Activated CD4-positive, alpha-beta T cell treated with anti-CD3 and anti-CD28 coated beads for 36 hours (primary cell): ENCODE data around the gene SDR9C7. TPM values are rescaled to one million over a fixed set of nuclear protein-coding genes. Genes with fewer than 3 reads are reported as not detected.
"Not testable (repeated sequence)": the region's sequence is repeated elsewhere in the genome, so short reads cannot be mapped to it uniquely, and the experiment has no call there.

Experiments used
- ATAC-seq: fragments of 200-7000 bp; cut with Tn5 transposase; one replicate; pipeline ENCODE4 v1.10.0; 2021; ENCODE audit warnings: mild to moderate bottlenecking, moderate library complexity
- CTCF ChIA-PET: fragments of 350-600 bp; sonication (Branson Sonifier 250); formaldehyde crosslinking; loops from one replicate; lab custom pipeline; 2021; ENCODE audit warnings: antibody characterized with exemption; lab: Charles Lee
- POLR2A ChIA-PET: fragments of 350-600 bp; sonication (Branson Sonifier 250); formaldehyde crosslinking; loops from one replicate; lab custom pipeline; 2021; ENCODE audit warnings: antibody characterized with exemption, inconsistent platforms; lab: Charles Lee
- DNase-seq: peaks from one replicate; pipeline ENCODE4 v3.0.0-alpha.2; 2020
- H3K27ac Mint-ChIP-seq: one replicate; pipeline ENCODE4 v1.8.0; 2021; ENCODE audit warnings: mixed read lengths
- H3K27me3 Mint-ChIP-seq: one replicate; pipeline ENCODE4 v1.8.0; 2021; ENCODE audit warnings: mixed read lengths
- H3K36me3 Mint-ChIP-seq: one replicate; pipeline ENCODE4 v1.8.0; 2021; ENCODE audit warnings: low read depth, mixed read lengths
- H3K4me1 Mint-ChIP-seq: one replicate; pipeline ENCODE4 v1.8.0; 2021; ENCODE audit warnings: mixed read lengths
- H3K4me3 Mint-ChIP-seq: one replicate; pipeline ENCODE4 v1.8.0; 2021; ENCODE audit warnings: mild to moderate bottlenecking, moderate library complexity, mixed read lengths
- H3K9me3 Mint-ChIP-seq: one replicate; pipeline ENCODE4 v1.8.0; 2021; ENCODE audit warnings: low read depth, mixed read lengths
- intact Hi-C, 2 experiments: fragments of 100-400 bp; cut with DNase I in 1 of 2; cut with micrococcal nuclease in 1 of 2; formaldehyde crosslinking; loops; one replicate each; pipeline versions ENCODE4 v1.14.2 to v1.15.1; 2022 to 2024; cut with DNase I, micrococcal nuclease
- total RNA-seq, 2 experiments: library from RNA; stranded (reverse); gene quantifications; one replicate each; pipeline ENCODE4 v1.2.3, GENCODE V29; 2021

Gene SDR9C7
- total RNA-seq, 2 experiments from 2014 or later = not detected

GRCh38 chr12:56930241-56930640, 4.0 kb downstream of the SDR9C7 start:
- no peak for ATAC-seq
- peaks cover 2% of the 10 kb centered on the region for H3K27me3 Mint-ChIP-seq
- no peaks in the 10 kb centered on the region for H3K36me3 Mint-ChIP-seq
- intact Hi-C loops = no loop called here
- H3K27ac Mint-ChIP-seq = no peak overlapping the region
- no peak overlapping the region for H3K4me3 Mint-ChIP-seq
- no peaks in the 10 kb centered on the region for H3K9me3 Mint-ChIP-seq
- ChIA-PET POLR2A (no interaction called here), CTCF (no interaction called here)
- peaks cover 6% of the 10 kb centered on the region for H3K4me1 Mint-ChIP-seq
- DNase-seq = no peak

DNA sequence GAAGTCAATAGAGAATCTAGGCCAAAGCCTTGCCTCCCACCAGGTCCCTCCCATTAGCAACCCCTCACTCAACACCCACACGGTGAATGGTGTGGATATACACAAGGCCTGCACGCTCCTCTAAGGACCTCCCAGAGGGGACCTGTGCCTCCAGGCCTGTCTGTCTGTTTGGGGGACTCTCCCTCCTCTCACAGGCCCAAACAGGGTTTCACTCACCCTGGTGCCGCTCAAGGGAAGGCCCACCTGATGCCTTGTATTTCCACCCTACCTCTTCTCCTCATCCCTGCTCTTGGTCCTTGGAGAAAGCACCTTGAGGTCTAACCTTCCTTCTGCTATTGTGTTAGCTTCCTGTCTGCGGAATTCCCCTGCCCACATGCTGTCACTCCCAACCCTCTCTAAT, 4.4 kb downstream of the SDR9C7 start:
- no peak overlapping the region for H3K4me3 Mint-ChIP-seq
- ChIA-PET POLR2A (no interaction called here), CTCF (interaction anchor here (0.8 to 1.2 kb wide), 2 partner anchors 59 to 72 kb away, joined by 3 to 4 read pairs; no protein-coding TSS in a partner anchor)
- intact Hi-C loops = no loop called here
- peaks cover 6% of the 10 kb centered on the region for H3K4me1 Mint-ChIP-seq
- H3K36me3 Mint-ChIP-seq = no peaks in the 10 kb centered on the region
- H3K27ac Mint-ChIP-seq = no peak overlapping the region
- peaks cover 2% of the 10 kb centered on the region for H3K27me3 Mint-ChIP-seq
- ATAC-seq (no peak), DNase-seq (no peak)
- H3K9me3 Mint-ChIP-seq = no peaks in the 10 kb centered on the region

GRCh38 chr12:56928262-56928661, 5.9 kb downstream of the SDR9C7 start:
- POLR2A ChIA-PET = no interaction called here

GRCh38 chr12:56927281-56927680, 6.9 kb downstream of the SDR9C7 start:
- intact Hi-C loops = no loop called here
- no peaks in the 10 kb centered on the region for H3K36me3 Mint-ChIP-seq
- no peak for DNase-seq
- no peak for ATAC-seq
- no peak overlapping the region for H3K27ac Mint-ChIP-seq
- ChIA-PET CTCF (interaction anchor here (1.0 kb wide), 1 partner anchor 10 kb away, joined by 3 read pairs; no protein-coding TSS in a partner anchor), POLR2A (no interaction called here)
- no peak overlapping the region for H3K4me3 Mint-ChIP-seq
- peaks cover 2% of the 10 kb centered on the region for H3K27me3 Mint-ChIP-seq
- peaks cover 6% of the 10 kb centered on the region for H3K4me1 Mint-ChIP-seq
- H3K9me3 Mint-ChIP-seq = no peaks in the 10 kb centered on the region

More at GRCh38 chr12:56928262-56928661, 5.9 kb downstream of the SDR9C7 start:
- DNase-seq = no peak
- CTCF ChIA-PET = interaction anchor here (0.9 to 1.2 kb wide), 2 partner anchors 60 to 134 kb away, joined by 3 to 4 read pairs; no protein-coding TSS in a partner anchor
- H3K4me3 Mint-ChIP-seq = no peak overlapping the region
- H3K36me3 Mint-ChIP-seq = no peaks in the 10 kb centered on the region
- intact Hi-C loops = no loop called here
- no peak for ATAC-seq
- no peaks in the 10 kb centered on the region for H3K9me3 Mint-ChIP-seq
- peaks cover 2% of the 10 kb centered on the region for H3K27me3 Mint-ChIP-seq
- H3K27ac Mint-ChIP-seq = no peak overlapping the region
- H3K4me1 Mint-ChIP-seq = peaks cover 6% of the 10 kb centered on the region

- peaks cover 3% of the 10 kb centered on the region for H3K9me3 Mint-ChIP-seq
- DNase-seq = no peak
- intact Hi-C loops = no loop called here
- no peak for ATAC-seq
- H3K4me3 Mint-ChIP-seq = no peak overlapping the region
- ChIA-PET CTCF (no interaction called here), POLR2A (no interaction called here)
- H3K27me3 Mint-ChIP-seq = peaks cover 2% of the 10 kb centered on the region
- no peaks in the 10 kb centered on the region for H3K4me1 Mint-ChIP-seq
- H3K36me3 Mint-ChIP-seq = no peaks in the 10 kb centered on the region
- H3K27ac Mint-ChIP-seq = no peak overlapping the region
These were observed 12.2 kb downstream of the SDR9C7 start for GRCh38 chr12:56922031-56922430.

- ChIA-PET CTCF (interaction anchor here (0.7 to 0.9 kb wide), 2 partner anchors 10 to 191 kb away, joined by 3 read pairs; no protein-coding TSS in a partner anchor), POLR2A (no interaction called here)
- DNase-seq (no peak), ATAC-seq (no peak)
- no peaks in the 10 kb centered on the region for H3K36me3 Mint-ChIP-seq
- H3K27me3 Mint-ChIP-seq = peaks cover 4% of the 10 kb centered on the region
- H3K9me3 Mint-ChIP-seq = peaks cover 3% of the 10 kb centered on the region
- intact Hi-C loops = no loop called here
- no peak overlapping the region for H3K4me3 Mint-ChIP-seq
- no peak overlapping the region for H3K27ac Mint-ChIP-seq
- no peaks in the 10 kb centered on the region for H3K4me1 Mint-ChIP-seq
These were observed 12.9 kb downstream of the SDR9C7 start for GRCh38 chr12:56921346-56921745.

DNA sequence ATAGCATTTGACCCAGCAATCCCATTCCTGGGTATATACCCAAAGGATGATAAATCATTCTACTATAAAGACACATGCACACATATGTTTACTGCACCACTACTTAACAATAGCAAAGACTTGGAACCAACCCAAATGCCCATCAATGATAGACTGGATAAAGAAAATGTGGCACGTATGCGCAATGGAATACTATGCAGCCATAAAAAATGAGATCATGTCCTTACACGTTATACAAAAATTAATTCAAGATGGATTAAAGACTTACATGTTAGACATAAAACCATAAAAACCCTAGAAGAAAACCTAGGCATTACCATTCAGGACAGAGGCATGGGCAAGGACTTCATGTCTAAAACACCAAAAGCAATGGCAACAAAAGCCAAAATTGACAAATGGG, 16.1 kb downstream of the SDR9C7 start:
- H3K4me3 Mint-ChIP-seq, H3K36me3 Mint-ChIP-seq, ATAC-seq, H3K9me3 Mint-ChIP-seq, H3K27ac Mint-ChIP-seq, DNase-seq, intact Hi-C loops, H3K4me1 Mint-ChIP-seq, CTCF ChIA-PET, H3K27me3 Mint-ChIP-seq, POLR2A ChIA-PET: not testable (repeated sequence)

DNA sequence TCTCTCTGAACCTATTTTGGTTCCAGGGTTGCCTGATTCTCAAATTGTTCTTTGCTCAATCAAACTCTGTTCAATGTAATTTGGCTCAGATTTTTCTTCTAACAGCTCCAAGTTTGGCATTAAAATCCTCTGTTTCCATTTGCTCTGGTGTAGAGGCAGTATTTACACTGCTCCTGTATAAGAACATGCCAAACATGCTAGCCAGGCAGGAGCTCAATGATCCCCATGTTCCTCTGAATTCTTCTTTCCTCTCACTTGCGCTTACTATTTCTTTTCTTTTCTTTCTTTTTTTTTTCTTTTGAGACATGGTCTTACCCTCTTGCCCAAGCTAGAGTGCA, 17.2 kb downstream of the SDR9C7 start:
- no peak overlapping the region for H3K27ac Mint-ChIP-seq
- H3K4me1 Mint-ChIP-seq = no peaks in the 10 kb centered on the region
- no peak overlapping the region for H3K4me3 Mint-ChIP-seq
- CTCF ChIA-PET = interaction anchor here (1.2 kb wide), 1 partner anchor 10 kb away, joined by 3 read pairs; no protein-coding TSS in a partner anchor
- ATAC-seq (no peak), DNase-seq (no peak)
- no peaks in the 10 kb centered on the region for H3K36me3 Mint-ChIP-seq
- POLR2A ChIA-PET = interaction anchor here (0.6 kb wide), 1 partner anchor 104 kb away, joined by 3 read pairs; no protein-coding TSS in a partner anchor
- peaks cover 3% of the 10 kb centered on the region for H3K9me3 Mint-ChIP-seq
- H3K27me3 Mint-ChIP-seq = peaks cover 4% of the 10 kb centered on the region
- intact Hi-C loops = no loop called here

DNA sequence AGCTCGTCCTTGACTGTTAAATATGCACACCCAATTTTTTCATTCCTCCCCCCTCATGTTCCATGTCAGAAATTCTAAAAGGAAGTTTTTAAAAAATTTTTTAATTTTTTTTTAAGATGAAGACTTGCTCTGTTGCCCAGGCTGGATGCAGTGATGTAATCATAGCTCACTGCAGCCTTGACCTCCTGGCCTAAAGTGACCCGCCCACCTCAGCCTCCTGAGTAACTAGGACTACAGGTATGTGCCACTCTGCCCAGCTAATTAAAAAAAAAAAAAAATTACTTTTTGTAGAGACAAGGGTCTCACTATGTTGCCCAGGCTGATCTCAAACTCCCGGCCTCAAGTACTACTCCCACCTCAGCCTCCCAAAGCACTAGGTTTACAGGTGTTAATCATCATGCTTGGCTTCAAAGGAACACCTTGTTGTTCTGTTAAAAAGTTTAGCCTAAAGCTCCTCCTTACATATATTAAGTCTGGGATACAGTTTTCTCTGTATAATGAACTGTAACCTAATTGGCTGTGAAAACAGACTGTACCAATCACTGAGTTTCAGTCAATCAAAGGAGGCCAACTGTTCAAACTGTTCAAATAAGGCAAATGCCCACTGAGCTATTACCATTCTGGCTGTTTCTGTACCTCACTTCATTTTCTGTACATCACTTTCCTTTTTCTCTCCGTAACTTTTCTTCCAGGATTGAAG, 17.8 kb downstream of the SDR9C7 start:
- H3K27me3 Mint-ChIP-seq = peaks cover 5% of the 10 kb centered on the region
- H3K27ac Mint-ChIP-seq = no peak overlapping the region
- CTCF ChIA-PET = interaction anchor here (1.2 kb wide), 1 partner anchor 10 kb away, joined by 3 read pairs; no protein-coding TSS in a partner anchor
- no peak overlapping the region for H3K4me3 Mint-ChIP-seq
- ATAC-seq (no peak), DNase-seq (no peak)
- no peaks in the 10 kb centered on the region for H3K36me3 Mint-ChIP-seq
- no peaks in the 10 kb centered on the region for H3K4me1 Mint-ChIP-seq
- POLR2A ChIA-PET = no interaction called here
- H3K9me3 Mint-ChIP-seq = peaks cover 3% of the 10 kb centered on the region
- intact Hi-C loops = no loop called here

DNA sequence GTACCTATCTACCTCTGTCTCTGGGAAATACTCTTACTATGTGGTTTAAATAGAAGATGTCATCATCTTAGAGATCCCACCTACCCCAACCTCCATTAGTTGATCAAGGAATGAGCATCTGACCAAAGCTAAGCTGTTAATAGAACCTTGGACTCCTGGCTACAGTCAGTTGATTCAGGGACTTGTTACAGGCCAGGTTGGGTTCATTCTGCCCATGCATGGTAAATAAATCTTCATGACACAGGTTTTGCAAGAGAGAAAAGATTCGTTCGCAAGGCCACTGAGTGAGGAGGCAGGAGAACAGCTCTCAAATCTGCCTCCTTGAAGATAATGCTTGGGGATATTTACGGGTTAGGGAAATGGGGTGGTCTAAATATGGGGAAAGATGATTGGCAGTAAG, 19.5 kb downstream of the SDR9C7 start:
- ChIA-PET CTCF (no interaction called here), POLR2A (no interaction called here)
- Mint-ChIP-seq H3K4me3 (no peak overlapping the region), H3K36me3 (no peaks in the 10 kb centered on the region), H3K9me3 (peaks cover 3% of the 10 kb centered on the region), H3K27ac (no peak overlapping the region), H3K4me1 (no peaks in the 10 kb centered on the region), H3K27me3 (peaks cover 12% of the 10 kb centered on the region)
- ATAC-seq (no peak), DNase-seq (no peak)
- intact Hi-C loops = no loop called here

- Mint-ChIP-seq H3K4me3 (no peak overlapping the region), H3K36me3 (no peaks in the 10 kb centered on the region), H3K27me3 (peaks cover 13% of the 10 kb centered on the region), H3K27ac (no peak overlapping the region), H3K4me1 (no peaks in the 10 kb centered on the region), H3K9me3 (peaks cover 8% of the 10 kb centered on the region)
- intact Hi-C loops = no loop called here
- ATAC-seq (no peak), DNase-seq (no peak)
- ChIA-PET POLR2A (no interaction called here), CTCF (no interaction called here)
These were observed 20.0 kb downstream of the SDR9C7 start for GRCh38 chr12:56914256-56914655.

- POLR2A ChIA-PET, CTCF ChIA-PET, ATAC-seq, H3K9me3 Mint-ChIP-seq, DNase-seq, H3K4me1 Mint-ChIP-seq, intact Hi-C loops, H3K4me3 Mint-ChIP-seq, H3K27ac Mint-ChIP-seq, H3K36me3 Mint-ChIP-seq: not testable (repeated sequence)
- H3K27me3 Mint-ChIP-seq = peaks cover 12% of the 10 kb centered on the region
These were observed 24.8 kb downstream of the SDR9C7 start for GRCh38 chr12:56909403-56909802.
